ENCODE results near the gene TANC1.

The TANC1 gene

DNA sequence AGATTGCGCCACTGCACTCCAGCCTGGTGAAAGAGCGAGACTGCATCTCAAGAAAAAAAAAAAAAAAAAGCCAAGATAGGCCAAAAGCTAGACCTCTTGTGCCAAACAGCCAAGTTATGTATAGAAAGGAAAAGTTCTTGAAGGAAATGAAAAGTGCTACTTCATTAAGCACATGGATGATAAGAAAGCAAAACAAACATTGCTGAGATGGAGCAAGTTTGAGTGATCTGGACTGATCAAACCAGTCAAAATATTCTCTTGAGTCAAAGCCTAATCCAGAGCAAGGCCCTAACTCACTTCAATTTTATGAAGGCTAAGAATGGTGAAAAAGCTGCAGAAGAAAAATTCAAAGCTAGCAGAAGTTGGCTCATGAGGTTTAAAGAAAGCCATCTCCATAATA is 28.1 kb upstream of the TANC1 start:
- no peak overlapping the region for H3K27ac ChIP-seq (ENCODE audit: insufficient read depth in 1 of 2, low read depth in 1 of 2, low read length in 2 of 2, poor library complexity in 1 of 2, severe bottlenecking in 2 of 2)
- peaks cover 0 to 7% (median 0%) of the 10 kb centered on the region in 5 experiments for H3K9me3 ChIP-seq (ENCODE audit: control extremely low read depth in 1 of 5, control insufficient read depth in 4 of 5, insufficient read depth in 2 of 5, low read depth in 1 of 5, low read length in 4 of 5)
- H3K4me3 ChIP-seq (ENCODE audit: control insufficient read depth in 1 of 7, extremely low read depth in 1 of 7, insufficient read depth in 4 of 7, low read depth in 2 of 7, low read length in 6 of 7): no peak overlapping the region
- no peaks in the 10 kb centered on the region for H3K4me1 ChIP-seq (ENCODE audit: control extremely low read depth in 1 of 4, control insufficient read depth in 4 of 4, insufficient read depth in 4 of 4, low read length in 3 of 4)
- CTCF ChIA-PET: no interaction called here
- no peaks in the 10 kb centered on the region for H3K27me3 ChIP-seq (replicated peaks in 2 of 5; ENCODE audit: control insufficient read depth in 4 of 5, insufficient read depth in 5 of 5, low read length in 4 of 5)
- POLR2A ChIA-PET: no interaction called here
- no peaks in the 10 kb centered on the region for H3K36me3 ChIP-seq (ENCODE audit: control insufficient read depth in 4 of 4, insufficient read depth in 4 of 4, low read length in 3 of 4)
- no peak for DNase-seq
- WGBS (ENCODE audit: insufficient coverage): 100% methylated on average over 2 of the region's 2 CpGs

DNA sequence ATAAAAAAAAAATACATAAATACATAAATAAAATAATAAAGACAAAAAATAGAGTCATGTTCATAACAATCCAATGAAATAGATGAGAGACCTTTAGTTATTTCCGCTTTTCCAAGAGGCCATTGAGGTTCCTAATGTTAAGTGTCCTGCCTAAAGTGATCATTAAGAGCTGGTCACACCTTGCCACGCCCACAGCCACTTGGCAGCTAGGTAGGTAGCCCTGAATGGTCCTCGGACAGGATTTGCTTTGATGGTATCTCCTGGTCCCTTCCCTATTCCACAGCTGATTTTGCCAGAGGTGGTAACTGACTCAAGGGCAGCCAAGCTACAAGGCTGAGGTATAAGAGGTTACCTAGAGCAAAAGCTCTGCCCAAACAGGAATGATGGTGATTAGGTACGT is 24.5 kb upstream of the TANC1 start:
- no peak overlapping the region for H3K27ac ChIP-seq (ENCODE audit: insufficient read depth in 1 of 2, low read depth in 1 of 2, low read length in 2 of 2, poor library complexity in 1 of 2, severe bottlenecking in 2 of 2)
- no peaks in the 10 kb centered on the region for H3K4me1 ChIP-seq (ENCODE audit: control extremely low read depth in 1 of 4, control insufficient read depth in 4 of 4, insufficient read depth in 4 of 4, low read length in 3 of 4)
- H3K36me3 ChIP-seq (ENCODE audit: control insufficient read depth in 4 of 4, insufficient read depth in 4 of 4, low read length in 3 of 4): no peaks in the 10 kb centered on the region
- POLR2A ChIA-PET: no interaction called here
- H3K4me3 ChIP-seq (ENCODE audit: control insufficient read depth in 1 of 7, extremely low read depth in 1 of 7, insufficient read depth in 4 of 7, low read depth in 2 of 7, low read length in 6 of 7): no peak overlapping the region
- WGBS (ENCODE audit: insufficient coverage): 100% methylated on average over 4 of the region's 4 CpGs
- H3K9me3 ChIP-seq (ENCODE audit: control extremely low read depth in 1 of 5, control insufficient read depth in 4 of 5, insufficient read depth in 2 of 5, low read depth in 1 of 5, low read length in 4 of 5): peaks cover 0 to 5% (median 0%) of the 10 kb centered on the region in 5 experiments
- H3K27me3 ChIP-seq (replicated peaks in 2 of 5; ENCODE audit: control insufficient read depth in 4 of 5, insufficient read depth in 5 of 5, low read length in 4 of 5): no peaks in the 10 kb centered on the region
- DNase-seq: no peak
- CTCF ChIA-PET: interaction anchor here (1.0 kb wide), 1 partner anchor 41 kb away, joined by 3 read pairs; no protein-coding TSS in a partner anchor

DNA sequence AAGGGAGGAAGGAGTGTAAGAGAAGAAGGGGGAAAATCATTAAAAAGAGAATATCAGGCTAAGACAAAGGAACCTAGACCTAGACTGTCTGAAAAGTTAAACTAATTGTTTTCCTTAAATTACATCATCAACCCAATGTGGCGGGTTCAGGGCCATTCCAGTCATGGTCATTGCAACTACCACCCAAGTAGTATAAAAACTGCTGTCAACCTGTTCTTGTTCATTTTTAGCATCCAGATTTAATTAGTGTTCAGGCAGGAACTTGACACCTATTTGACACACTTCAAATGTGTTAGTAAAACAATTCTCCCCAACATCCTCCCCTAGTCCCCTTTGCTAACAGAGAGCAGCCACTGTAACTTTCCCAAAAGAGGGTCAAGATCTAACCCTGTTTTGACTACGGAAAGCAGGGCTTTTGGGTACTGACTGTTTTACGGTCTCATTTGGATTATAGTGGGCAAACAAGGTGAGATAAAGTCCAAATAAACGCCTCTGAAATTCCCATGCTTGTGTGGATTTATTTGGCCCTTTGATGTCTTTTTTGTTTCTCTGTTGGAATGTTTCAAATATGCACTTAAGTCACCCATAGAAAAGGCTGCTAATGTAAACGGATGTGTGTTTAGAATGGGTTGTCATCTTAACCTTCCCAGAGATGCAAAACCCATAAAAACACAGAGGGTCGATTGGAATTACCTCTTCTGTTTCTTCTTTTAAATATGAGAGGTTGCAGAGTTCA is 19.3 kb upstream of the TANC1 start:
- no peaks in the 10 kb centered on the region for H3K36me3 ChIP-seq (ENCODE audit: control insufficient read depth in 4 of 4, insufficient read depth in 4 of 4, low read length in 3 of 4)
- H3K27ac ChIP-seq (ENCODE audit: insufficient read depth in 1 of 2, low read depth in 1 of 2, low read length in 2 of 2, poor library complexity in 1 of 2, severe bottlenecking in 2 of 2): no peak overlapping the region
- no peak for DNase-seq
- H3K4me3 ChIP-seq (ENCODE audit: control insufficient read depth in 1 of 7, extremely low read depth in 1 of 7, insufficient read depth in 4 of 7, low read depth in 2 of 7, low read length in 6 of 7): no peak overlapping the region
- ChIA-PET POLR2A (no interaction called here), CTCF (no interaction called here)
- H3K27me3 ChIP-seq (replicated peaks in 2 of 5; ENCODE audit: control insufficient read depth in 4 of 5, insufficient read depth in 5 of 5, low read length in 4 of 5): no peaks in the 10 kb centered on the region
- peaks cover 0 to 10% (median 8%) of the 10 kb centered on the region in 4 experiments for H3K4me1 ChIP-seq (ENCODE audit: control extremely low read depth in 1 of 4, control insufficient read depth in 4 of 4, insufficient read depth in 4 of 4, low read length in 3 of 4)
- 100% methylated on average over 3 of the region's 6 CpGs for WGBS (ENCODE audit: insufficient coverage)
- H3K9me3 ChIP-seq (ENCODE audit: control extremely low read depth in 1 of 5, control insufficient read depth in 4 of 5, insufficient read depth in 2 of 5, low read depth in 1 of 5, low read length in 4 of 5): peaks cover 0 to 4% (median 0%) of the 10 kb centered on the region in 5 experiments

DNA sequence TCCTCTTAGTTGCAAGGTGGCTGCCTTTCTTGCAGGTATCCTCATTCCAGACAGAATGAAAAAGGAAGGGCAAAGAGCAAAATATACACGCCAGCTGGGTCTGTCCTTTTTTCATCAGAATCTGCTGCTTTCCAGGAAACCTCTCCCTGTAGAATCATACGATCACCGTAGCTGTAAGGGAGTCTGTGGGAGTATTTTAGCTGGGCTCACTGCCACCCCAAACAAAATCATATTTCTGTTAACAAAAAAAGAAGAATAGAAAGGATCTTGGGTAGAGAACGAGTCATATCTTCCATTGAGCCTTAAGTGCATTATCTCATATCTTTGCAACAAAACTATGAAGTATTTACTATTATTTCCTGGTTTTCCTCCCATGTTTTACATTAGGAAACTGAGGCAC is 15.0 kb upstream of the TANC1 start:
- H3K4me3 ChIP-seq (ENCODE audit: control insufficient read depth in 1 of 7, extremely low read depth in 1 of 7, insufficient read depth in 4 of 7, low read depth in 2 of 7, low read length in 6 of 7): no peak overlapping the region
- DNase-seq: no peak
- no peaks in the 10 kb centered on the region for H3K36me3 ChIP-seq (ENCODE audit: control insufficient read depth in 4 of 4, insufficient read depth in 4 of 4, low read length in 3 of 4)
- CTCF ChIA-PET: interaction anchor here (1.1 to 1.7 kb wide), 2 partner anchors 53 to 165 kb away, joined by 3 to 5 read pairs; no protein-coding TSS in a partner anchor
- no peaks in the 10 kb centered on the region for H3K9me3 ChIP-seq (ENCODE audit: control extremely low read depth in 1 of 5, control insufficient read depth in 4 of 5, insufficient read depth in 2 of 5, low read depth in 1 of 5, low read length in 4 of 5)
- peaks cover 0 to 16% (median 12%) of the 10 kb centered on the region in 4 experiments for H3K4me1 ChIP-seq (ENCODE audit: control extremely low read depth in 1 of 4, control insufficient read depth in 4 of 4, insufficient read depth in 4 of 4, low read length in 3 of 4)
- WGBS (ENCODE audit: insufficient coverage): 86% methylated on average over 1 of the region's 4 CpGs
- POLR2A ChIA-PET: no interaction called here
- no peak overlapping the region for H3K27ac ChIP-seq (ENCODE audit: insufficient read depth in 1 of 2, low read depth in 1 of 2, low read length in 2 of 2, poor library complexity in 1 of 2, severe bottlenecking in 2 of 2)
- no peaks in the 10 kb centered on the region for H3K27me3 ChIP-seq (replicated peaks in 2 of 5; ENCODE audit: control insufficient read depth in 4 of 5, insufficient read depth in 5 of 5, low read length in 4 of 5)

DNA sequence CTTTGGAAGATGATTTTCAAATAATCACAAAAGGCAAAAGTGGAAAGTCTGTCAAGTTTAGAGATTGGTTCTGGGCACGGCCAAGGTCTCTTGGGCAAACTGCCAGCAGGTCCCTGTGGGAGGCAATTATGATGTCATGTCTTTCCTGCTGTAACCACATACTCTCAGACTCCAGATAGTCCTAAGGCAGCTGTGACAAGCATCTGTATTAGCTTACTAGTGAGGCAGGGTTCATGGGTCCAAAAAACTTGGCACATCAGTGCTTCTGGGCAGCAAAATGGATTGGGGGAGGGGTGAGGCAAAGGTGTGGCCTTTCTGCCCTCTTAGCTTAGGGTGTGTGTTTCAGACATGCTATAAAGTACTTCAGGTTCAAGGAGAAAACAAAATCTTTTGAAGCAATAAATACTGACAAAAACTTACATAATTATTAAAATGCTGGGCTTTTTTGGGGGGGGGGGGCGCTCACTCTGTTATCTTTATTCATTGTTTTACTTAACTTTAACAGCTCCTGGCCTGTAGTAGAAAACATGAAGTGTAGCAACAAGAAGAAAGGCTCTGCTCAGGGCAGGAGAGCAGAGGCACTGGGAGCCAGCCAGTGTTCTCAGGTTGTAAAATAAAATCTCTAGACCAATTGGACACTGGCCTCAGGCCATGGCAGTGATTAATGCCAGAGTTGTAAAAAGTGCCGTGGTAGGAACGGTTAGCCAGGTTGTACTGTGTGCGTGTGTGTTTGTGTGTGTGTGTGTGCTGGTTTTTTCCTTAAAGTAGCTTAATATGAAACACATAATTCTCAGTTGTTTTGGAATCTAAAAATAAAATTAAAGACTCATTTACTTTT is 14.3 kb upstream of the TANC1 start:
- ChIA-PET CTCF (interaction anchor here (0.6 to 1.4 kb wide), 2 partner anchors 42 to 739 kb away, joined by 3 to 4 read pairs; no protein-coding TSS in a partner anchor), POLR2A (no interaction called here)
- no peaks in the 10 kb centered on the region for H3K36me3 ChIP-seq (ENCODE audit: control insufficient read depth in 4 of 4, insufficient read depth in 4 of 4, low read length in 3 of 4)
- 0% methylated on average over 1 of the region's 5 CpGs for WGBS (ENCODE audit: insufficient coverage)
- H3K27me3 ChIP-seq (replicated peaks in 2 of 5; ENCODE audit: control insufficient read depth in 4 of 5, insufficient read depth in 5 of 5, low read length in 4 of 5): no peaks in the 10 kb centered on the region
- no peak overlapping the region for H3K27ac ChIP-seq (ENCODE audit: insufficient read depth in 1 of 2, low read depth in 1 of 2, low read length in 2 of 2, poor library complexity in 1 of 2, severe bottlenecking in 2 of 2)
- H3K4me3 ChIP-seq (ENCODE audit: control insufficient read depth in 1 of 7, extremely low read depth in 1 of 7, insufficient read depth in 4 of 7, low read depth in 2 of 7, low read length in 6 of 7): no peak overlapping the region
- H3K4me1 ChIP-seq (ENCODE audit: control extremely low read depth in 1 of 4, control insufficient read depth in 4 of 4, insufficient read depth in 4 of 4, low read length in 3 of 4): peaks cover 0 to 16% (median 12%) of the 10 kb centered on the region in 4 experiments
- H3K9me3 ChIP-seq (ENCODE audit: control extremely low read depth in 1 of 5, control insufficient read depth in 4 of 5, insufficient read depth in 2 of 5, low read depth in 1 of 5, low read length in 4 of 5): no peaks in the 10 kb centered on the region
- DNase-seq: peak; percentile 83 to 94 (median 92)

DNA sequence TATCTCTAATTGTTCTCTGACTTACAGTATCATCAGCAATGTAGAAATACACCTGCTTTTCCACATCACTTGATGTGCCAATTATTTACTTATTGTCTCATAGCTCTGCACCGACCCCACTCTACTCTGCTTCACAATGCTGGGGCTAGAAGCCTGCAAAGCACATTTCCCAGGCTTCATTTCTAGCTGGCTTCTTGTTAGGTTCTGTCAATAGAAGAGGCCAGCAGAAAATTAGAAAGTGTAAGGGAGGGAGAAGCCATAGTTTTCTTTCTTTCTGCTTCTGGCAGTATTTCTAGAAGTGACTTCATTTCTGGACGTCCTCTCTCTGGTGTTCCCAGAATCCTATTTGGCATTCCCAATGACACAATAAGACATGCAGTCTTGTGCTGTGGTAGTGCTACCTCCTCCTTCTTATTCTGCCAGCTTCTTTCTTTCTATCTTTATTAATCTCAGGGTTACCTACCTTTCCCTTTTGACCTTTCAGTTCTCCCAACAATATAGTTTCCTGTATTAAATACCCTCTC is 12.5 kb upstream of the TANC1 start:
- no peak for DNase-seq
- Histone ChIP-seq H3K4me1 (ENCODE audit: control extremely low read depth in 1 of 4, control insufficient read depth in 4 of 4, insufficient read depth in 4 of 4, low read length in 3 of 4) (peaks cover 0 to 16% (median 12%) of the 10 kb centered on the region in 4 experiments), H3K27me3 (replicated peaks in 2 of 5; ENCODE audit: control insufficient read depth in 4 of 5, insufficient read depth in 5 of 5, low read length in 4 of 5) (no peaks in the 10 kb centered on the region), H3K27ac (ENCODE audit: insufficient read depth in 1 of 2, low read depth in 1 of 2, low read length in 2 of 2, poor library complexity in 1 of 2, severe bottlenecking in 2 of 2) (no peak overlapping the region), H3K36me3 (ENCODE audit: control insufficient read depth in 4 of 4, insufficient read depth in 4 of 4, low read length in 3 of 4) (no peaks in the 10 kb centered on the region), H3K9me3 (ENCODE audit: control extremely low read depth in 1 of 5, control insufficient read depth in 4 of 5, insufficient read depth in 2 of 5, low read depth in 1 of 5, low read length in 4 of 5) (no peaks in the 10 kb centered on the region), H3K4me3 (ENCODE audit: control insufficient read depth in 1 of 7, extremely low read depth in 1 of 7, insufficient read depth in 4 of 7, low read depth in 2 of 7, low read length in 6 of 7) (no peak overlapping the region)
- POLR2A ChIA-PET: no interaction called here
- 86% methylated on average over 1 of the region's 2 CpGs for WGBS (ENCODE audit: insufficient coverage)
- CTCF ChIA-PET: interaction anchor here (1.0 to 1.2 kb wide), 2 partner anchors 13 to 79 kb away, joined by 3 read pairs; partner anchors contain the start of gene TANC1

DNA sequence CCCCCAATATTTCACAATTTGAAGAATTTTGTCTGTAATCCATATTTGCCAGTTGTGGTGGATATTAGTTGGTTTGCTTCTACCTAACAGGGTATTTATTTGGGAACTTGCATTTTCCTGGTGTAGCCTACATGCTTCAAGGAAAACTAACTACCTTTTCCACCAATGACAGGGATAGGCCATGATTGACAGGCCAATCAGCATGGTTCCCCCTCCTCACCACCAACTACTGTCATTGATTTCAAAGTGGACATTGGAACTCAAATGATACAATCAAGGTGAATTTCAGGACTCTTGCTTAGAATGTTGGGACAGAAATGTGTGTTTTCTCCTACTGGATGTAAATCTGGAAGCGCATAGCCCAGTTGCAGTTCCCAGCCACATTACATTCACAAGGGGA is 10.1 kb upstream of the TANC1 start:
- peaks cover 0 to 1% (median 0%) of the 10 kb centered on the region in 5 experiments for H3K9me3 ChIP-seq (ENCODE audit: control extremely low read depth in 1 of 5, control insufficient read depth in 4 of 5, insufficient read depth in 2 of 5, low read depth in 1 of 5, low read length in 4 of 5)
- ChIA-PET POLR2A (no interaction called here), CTCF (no interaction called here)
- WGBS (ENCODE audit: insufficient coverage): 100% methylated on average over 1 of the region's 1 CpG
- no peak for DNase-seq
- H3K4me3 ChIP-seq (ENCODE audit: control insufficient read depth in 1 of 7, extremely low read depth in 1 of 7, insufficient read depth in 4 of 7, low read depth in 2 of 7, low read length in 6 of 7): no peak overlapping the region
- H3K27ac ChIP-seq (ENCODE audit: insufficient read depth in 1 of 2, low read depth in 1 of 2, low read length in 2 of 2, poor library complexity in 1 of 2, severe bottlenecking in 2 of 2): no peak overlapping the region
- H3K36me3 ChIP-seq (ENCODE audit: control insufficient read depth in 4 of 4, insufficient read depth in 4 of 4, low read length in 3 of 4): no peaks in the 10 kb centered on the region
- H3K4me1 ChIP-seq (ENCODE audit: control extremely low read depth in 1 of 4, control insufficient read depth in 4 of 4, insufficient read depth in 4 of 4, low read length in 3 of 4): peaks cover 0 to 14% (median 11%) of the 10 kb centered on the region in 4 experiments
- H3K27me3 ChIP-seq (replicated peaks in 2 of 5; ENCODE audit: control insufficient read depth in 4 of 5, insufficient read depth in 5 of 5, low read length in 4 of 5): no peaks in the 10 kb centered on the region

Measured in common myeloid progenitor, CD34-positive (primary cell).